Epithelial cell of esophagus (primary cell): Measurements from ENCODE around the gene DUSP22.

Experiments used
- DNase-seq: peaks from one replicate; pipeline ENCODE4 v3.0.0; 2010; ENCODE audit warnings: low read depth
- H3K4me3 ChIP-seq: 2 replicates; pipeline ENCODE4 v1.5.1; 2011; ENCODE audit warnings: mild to moderate bottlenecking, low read length, control low read depth
- CTCF ChIP-seq: IDR thresholded peaks from 2 replicates; pipeline ENCODE4 v1.5.1; 2011; ENCODE audit warnings: low read depth, mild to moderate bottlenecking, low read length, control low read depth, inconsistent platforms; ENCODE audit not compliant: insufficient read depth; ENCODE audit errors: missing control alignments

The DUSP22 gene

GRCh38 chr6:331622-332521 is 39.6 kb downstream of the DUSP22 start:
- TF ChIP-seq CTCF = no peak
- DNase-seq = no peak
- no peak overlapping the region for H3K4me3 ChIP-seq

- DNase-seq = peak; percentile 56
- TF ChIP-seq CTCF = no peak
- no peak overlapping the region for H3K4me3 ChIP-seq
Observed at GRCh38 chr6:332671-333070, 40.4 kb downstream of the DUSP22 start.

GRCh38 chr6:333379-334002 is 41.2 kb downstream of the DUSP22 start:
- peak; percentile 25 for DNase-seq
- TF ChIP-seq CTCF = no peak
- no peak overlapping the region for H3K4me3 ChIP-seq

DNA sequence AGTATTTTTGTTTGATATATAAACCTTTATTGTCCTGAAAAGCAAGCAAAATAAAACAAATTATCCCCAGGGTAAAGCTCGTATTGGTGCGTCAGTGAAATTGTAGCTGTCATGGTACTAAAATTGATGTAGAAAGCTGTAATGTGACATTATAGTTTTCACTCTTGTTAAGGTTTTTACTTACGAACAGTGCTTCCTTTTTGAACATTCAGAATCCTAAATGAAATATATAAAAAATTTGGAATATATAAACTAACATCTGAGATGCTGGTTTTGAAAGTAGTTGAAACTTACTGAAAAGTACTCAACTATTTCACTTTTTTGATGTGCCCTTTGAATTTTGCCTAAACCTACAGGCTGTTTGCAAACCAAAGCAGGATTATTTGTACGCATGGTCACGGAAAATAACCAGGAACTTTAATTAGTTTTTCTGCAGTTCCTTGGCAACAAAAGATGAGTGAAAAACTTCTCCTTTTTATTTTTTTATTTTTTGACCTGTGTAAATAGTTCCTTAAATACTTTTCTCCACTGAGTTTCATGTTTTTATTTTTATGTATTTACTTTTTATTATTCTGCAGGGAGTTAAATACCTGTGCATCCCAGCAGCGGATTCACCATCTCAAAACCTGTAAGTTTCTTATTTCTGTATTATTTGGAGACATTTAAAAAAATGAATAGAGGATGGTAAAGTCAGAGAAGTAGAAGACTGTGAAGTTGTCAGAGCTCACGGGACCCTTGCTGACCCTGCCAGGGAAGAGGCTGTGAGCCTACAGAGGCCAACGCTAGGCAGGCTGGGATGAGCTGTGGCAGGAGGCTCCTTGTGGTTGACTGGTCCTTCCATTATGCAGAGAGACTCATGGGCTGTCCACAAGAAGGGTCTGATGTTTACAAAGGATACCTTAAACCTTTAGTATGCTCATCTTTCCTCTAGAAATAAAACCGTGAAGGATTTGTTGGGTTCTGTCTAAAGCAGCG is 42.5 kb downstream of the DUSP22 start:
- TF ChIP-seq CTCF = no peak
- DNase-seq = no peak
- H3K4me3 ChIP-seq = no peak overlapping the region

DNA sequence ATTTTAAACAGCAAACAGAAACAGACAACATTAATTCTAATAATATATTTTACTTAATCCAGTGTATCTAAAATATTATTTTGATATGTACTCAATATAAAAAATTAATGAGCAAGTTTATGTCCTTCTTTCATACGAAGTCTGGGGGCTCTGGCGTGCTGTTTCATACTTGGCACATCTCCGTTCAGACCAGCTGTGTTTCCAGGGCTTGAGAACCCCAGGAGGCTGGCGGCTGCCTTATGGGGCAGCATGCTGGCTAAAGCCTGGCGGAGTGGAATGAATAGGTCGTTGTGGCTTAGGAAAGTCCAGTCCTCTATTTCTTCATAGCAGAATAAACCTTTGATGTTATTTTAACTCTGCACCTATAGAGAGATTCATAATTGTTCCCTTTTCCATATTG is 43.3 kb downstream of the DUSP22 start:
- H3K4me3 ChIP-seq = no peak overlapping the region
- no peak for TF ChIP-seq CTCF
- no peak for DNase-seq

GRCh38 chr6:336159-337114 is 44.1 kb downstream of the DUSP22 start:
- DNase-seq = no peak
- H3K4me3 ChIP-seq = no peak overlapping the region
- no peak for TF ChIP-seq CTCF
